Measurements from ENCODE around the gene VAMP2. TPM values are rescaled to one million over a fixed set of nuclear protein-coding genes. Genes with fewer than 3 reads are reported as not detected.

VAMP2 gene
- total RNA-seq, 1 donor from 2014 or later, result 63.9 TPM

- peak; percentile 95 for DNase-seq (ENCODE audit: low spot score)
- intact Hi-C loops (cut with DNase I), result loop anchor here (1.0 to 2.0 kb wide), 2 partner anchors 20 to 36 kb away; no protein-coding TSS in a partner anchor
Measured at GRCh38 chr17:8158267-8159031, 4.3 kb downstream of the VAMP2 start.

- intact Hi-C loops (cut with DNase I), result loop anchor here (2.0 kb wide), 1 partner anchor 30 kb away; no protein-coding TSS in a partner anchor
- peak; percentile 100 for DNase-seq (ENCODE audit: low spot score)
Measured at GRCh38 chr17:8156246-8156992, 6.3 kb downstream of the VAMP2 start.

GRCh38 chr17:8155996-8156245 is 6.8 kb downstream of the VAMP2 start:
- no peak for DNase-seq (ENCODE audit: low spot score)
- intact Hi-C loops (cut with DNase I), result loop anchor here (2.0 kb wide), 1 partner anchor 31 kb away; no protein-coding TSS in a partner anchor

GRCh38 chr17:8155231-8155995 is 7.3 kb downstream of the VAMP2 start:
- DNase-seq (ENCODE audit: low spot score), result no peak
- intact Hi-C loops (cut with DNase I), result no loop called here

GRCh38 chr17:8154608-8155155 is 8.1 kb downstream of the VAMP2 start:
- DNase-seq (ENCODE audit: low spot score), result no peak
- intact Hi-C loops (cut with DNase I), result no loop called here

- peak; percentile 99 for DNase-seq (ENCODE audit: low spot score)
- intact Hi-C loops (cut with DNase I), result loop anchor here (2.0 kb wide), 1 partner anchor 311 kb away; no protein-coding TSS in a partner anchor
Measured at GRCh38 chr17:8153957-8154607, 8.7 kb downstream of the VAMP2 start.

GRCh38 chr17:8153525-8153956 is 9.2 kb downstream of the VAMP2 start:
- intact Hi-C loops (cut with DNase I), result loop anchor here (2.0 kb wide), 1 partner anchor 311 kb away; no protein-coding TSS in a partner anchor

GRCh38 chr17:8153031-8153451 is 9.7 kb downstream of the VAMP2 start:
- no peak for DNase-seq (ENCODE audit: low spot score)
- intact Hi-C loops (cut with DNase I), result loop anchor here (2.0 kb wide), 1 partner anchor 310 kb away; no protein-coding TSS in a partner anchor

More at GRCh38 chr17:8153525-8153956, 9.2 kb downstream of the VAMP2 start:
- peak; percentile 85 for DNase-seq (ENCODE audit: low spot score)

- intact Hi-C loops (cut with DNase I), result loop anchor here (2.0 kb wide), 1 partner anchor 309 kb away; no protein-coding TSS in a partner anchor
- peak; percentile 96 for DNase-seq (ENCODE audit: low spot score)
Measured at GRCh38 chr17:8152112-8152775, 10.5 kb downstream of the VAMP2 start, which contains the start of gene PER1. PER1 (minus strand) TSS chr17:8152404; CDS start chr17:8150706, 1,698 bp downstream.

- DNase-seq (ENCODE audit: low spot score), result peak; percentile 92
- intact Hi-C loops (cut with DNase I), result loop anchor here (2.0 kb wide), 1 partner anchor 309 kb away; no protein-coding TSS in a partner anchor
Measured at GRCh38 chr17:8151641-8152111, 11.1 kb downstream of the VAMP2 start.

- intact Hi-C loops (cut with DNase I), result no loop called here
- peak; percentile 97 for DNase-seq (ENCODE audit: low spot score)
Measured at GRCh38 chr17:8151120-8151640, 11.6 kb downstream of the VAMP2 start.

GRCh38 chr17:8150194-8151119 is 12.3 kb downstream of the VAMP2 start:
- no peak for DNase-seq (ENCODE audit: low spot score)
- intact Hi-C loops (cut with DNase I), result no loop called here

GRCh38 chr17:8149419-8150193 is 13.1 kb downstream of the VAMP2 start:
- DNase-seq (ENCODE audit: low spot score), result no peak
- intact Hi-C loops (cut with DNase I), result no loop called here

- intact Hi-C loops (cut with DNase I), result no loop called here
- no peak for DNase-seq (ENCODE audit: low spot score)
Measured at GRCh38 chr17:8148560-8148959, 14.2 kb downstream of the VAMP2 start.

- intact Hi-C loops (cut with DNase I), result no loop called here
- DNase-seq (ENCODE audit: low spot score), result no peak
Measured at GRCh38 chr17:8147805-8148404, 14.8 kb downstream of the VAMP2 start.

Data from cardiac septum (tissue), 1 donor.